GM21526 (cell line): ENCODE data around the gene ECEL1.

Experiments used
- ATAC-seq: cut with Tn5 transposase; IDR thresholded peaks from one replicate; pipeline ENCODE4 v1.9.1; 2021; ENCODE audit warnings: moderate library complexity; ENCODE audit not compliant: unreplicated experiment, low FRiP score

ECEL1 gene

DNA sequence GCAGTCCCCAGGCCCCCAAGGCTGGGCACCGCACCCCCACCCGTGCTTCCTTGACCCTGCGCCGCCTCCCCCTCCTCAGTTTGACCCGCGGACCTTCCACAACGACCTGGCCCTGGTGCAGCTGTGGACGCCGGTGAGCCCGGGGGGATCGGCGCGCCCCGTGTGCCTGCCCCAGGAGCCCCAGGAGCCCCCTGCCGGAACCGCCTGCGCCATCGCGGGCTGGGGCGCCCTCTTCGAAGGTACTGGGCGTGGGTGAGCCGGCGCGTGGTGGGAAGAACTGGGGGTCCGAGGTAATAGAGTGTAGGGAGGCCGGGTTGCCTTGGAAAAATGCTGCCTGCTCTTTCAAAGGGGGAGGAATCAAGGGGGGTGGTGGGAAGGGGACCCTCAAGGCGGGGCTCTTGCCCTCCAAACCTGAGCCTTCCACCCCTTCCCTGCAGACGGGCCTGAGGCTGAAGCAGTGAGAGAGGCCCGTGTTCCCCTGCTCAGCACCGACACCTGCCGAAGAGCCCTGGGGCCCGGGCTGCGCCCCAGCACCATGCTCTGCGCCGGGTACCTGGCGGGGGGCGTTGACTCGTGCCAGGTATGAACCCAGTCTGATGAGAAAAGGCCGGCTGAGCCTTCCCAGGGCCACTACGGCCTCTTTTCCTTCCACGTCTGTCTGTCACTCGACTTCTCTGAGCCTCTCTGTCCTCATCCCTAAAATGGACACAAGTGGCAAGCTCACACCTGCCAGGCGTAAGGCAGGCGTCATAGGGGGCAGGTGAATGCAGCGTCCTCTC lies 35.2 kb upstream of the ECEL1 start:
- no peak for ATAC-seq

DNA sequence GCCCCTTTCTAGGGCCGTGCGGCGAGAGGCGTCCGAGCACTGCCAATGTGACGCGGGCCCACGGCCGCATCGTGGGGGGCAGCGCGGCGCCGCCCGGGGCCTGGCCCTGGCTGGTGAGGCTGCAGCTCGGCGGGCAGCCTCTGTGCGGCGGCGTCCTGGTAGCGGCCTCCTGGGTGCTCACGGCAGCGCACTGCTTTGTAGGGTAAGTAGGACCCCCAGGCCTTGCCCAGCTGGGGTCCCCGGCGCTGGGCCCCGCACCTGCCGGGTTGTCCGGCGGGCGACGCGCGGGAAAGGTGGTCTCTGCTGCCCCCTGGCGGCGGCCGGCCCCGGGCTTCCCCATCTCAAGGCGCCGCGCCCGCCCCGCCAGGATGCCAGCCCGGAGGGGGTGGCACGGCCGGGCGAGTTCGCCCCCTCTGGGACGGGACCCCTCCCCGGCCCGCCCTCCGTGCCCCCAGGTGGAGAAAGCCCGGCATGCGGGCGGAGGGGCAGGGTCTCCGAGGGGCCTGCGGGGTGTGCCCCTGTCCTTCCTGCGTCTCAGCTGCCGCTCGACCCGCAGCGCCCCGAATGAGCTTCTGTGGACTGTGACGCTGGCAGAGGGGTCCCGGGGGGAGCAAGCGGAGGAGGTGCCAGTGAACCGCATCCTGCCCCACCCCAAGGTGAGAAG lies 34.5 kb upstream of the ECEL1 start:
- no peak for ATAC-seq

DNA sequence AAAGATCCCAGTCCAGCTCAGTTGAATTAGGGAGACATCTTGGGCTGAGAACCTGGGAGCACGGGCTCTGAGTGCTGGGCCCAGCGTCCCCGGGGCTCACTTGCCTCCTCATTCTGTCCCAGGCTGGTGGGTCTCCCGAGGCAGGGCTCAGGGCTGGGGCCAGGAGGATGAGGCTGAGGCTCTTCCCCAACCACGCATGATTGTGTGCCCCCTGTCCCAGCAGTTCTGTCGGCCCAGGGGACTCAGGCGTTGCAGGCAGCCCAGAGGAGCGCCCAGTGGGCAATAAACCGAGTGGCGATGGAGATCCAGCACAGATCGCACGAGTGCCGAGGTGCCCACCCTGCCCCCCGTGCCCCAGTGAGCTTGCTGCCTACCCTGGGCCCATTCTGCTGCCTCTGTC lies 33.5 kb upstream of the ECEL1 start:
- ATAC-seq: no peak

DNA sequence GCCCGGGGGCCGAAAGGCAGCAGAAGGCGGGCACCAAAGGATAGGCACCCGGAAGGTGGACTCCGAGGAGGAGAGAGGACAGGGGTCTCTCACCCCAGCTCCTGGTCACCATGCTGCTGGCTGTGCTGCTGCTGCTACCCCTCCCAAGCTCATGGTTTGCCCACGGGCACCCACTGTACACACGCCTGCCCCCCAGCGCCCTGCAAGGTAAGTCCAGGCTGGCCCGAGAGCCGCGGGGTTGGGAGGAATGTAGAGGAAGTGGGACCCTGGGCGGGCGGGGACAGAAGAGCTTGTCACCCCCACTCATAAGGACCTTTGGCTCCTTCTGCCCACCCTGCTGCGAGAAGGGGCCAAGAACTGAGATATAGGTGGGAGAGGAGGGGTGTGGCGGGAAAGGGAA lies 32.9 kb upstream of the ECEL1 start:
- no peak for ATAC-seq

DNA sequence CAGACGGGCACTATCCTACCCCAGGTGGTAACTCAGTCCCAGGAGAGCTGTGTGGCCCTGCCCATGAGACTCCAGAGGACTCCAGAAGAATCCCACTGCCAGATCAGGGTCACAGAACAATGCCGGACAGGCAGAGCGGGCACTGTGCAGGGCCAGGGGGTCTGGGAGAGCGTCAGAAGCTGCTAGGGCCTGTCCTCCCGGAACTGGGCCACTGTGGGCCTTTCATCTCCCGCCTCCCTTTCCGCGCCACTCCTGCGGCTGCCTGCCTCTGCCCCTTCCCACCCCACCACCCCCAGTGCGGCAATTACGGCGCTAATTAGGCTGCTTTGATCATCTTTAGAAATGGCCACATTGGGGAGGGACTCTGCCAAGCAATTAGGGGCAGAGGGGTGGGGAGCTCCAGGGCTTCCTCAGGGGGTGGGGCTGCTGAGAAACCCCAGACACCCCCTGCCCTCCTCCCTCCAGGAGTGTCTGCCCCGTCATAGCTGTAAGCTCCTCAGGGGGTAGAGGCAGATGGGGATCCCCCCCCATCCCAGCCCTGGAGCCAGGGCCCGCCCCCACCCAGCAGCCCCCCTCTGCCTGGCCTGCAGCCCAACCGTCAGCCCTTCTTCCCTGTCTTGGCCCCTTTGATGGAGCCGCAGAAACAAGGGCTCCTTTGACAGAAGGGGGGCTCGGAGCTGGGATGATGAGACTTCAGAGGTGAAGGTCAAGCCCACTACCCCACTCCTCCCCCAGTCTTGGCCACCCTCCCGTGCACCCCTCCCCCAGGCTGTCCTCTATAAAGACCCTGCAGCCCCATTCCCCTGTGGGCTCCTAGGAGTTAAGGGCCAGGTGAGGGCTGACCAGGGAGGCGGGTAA lies 32.2 kb upstream of the ECEL1 start, which contains the start of gene PRSS56:
Gene PRSS56 (plus strand): TSS at position 808 of the 858 bp plus-strand sequence. CDS start 211 bp downstream, outside the sequence.
- no peak for ATAC-seq

DNA sequence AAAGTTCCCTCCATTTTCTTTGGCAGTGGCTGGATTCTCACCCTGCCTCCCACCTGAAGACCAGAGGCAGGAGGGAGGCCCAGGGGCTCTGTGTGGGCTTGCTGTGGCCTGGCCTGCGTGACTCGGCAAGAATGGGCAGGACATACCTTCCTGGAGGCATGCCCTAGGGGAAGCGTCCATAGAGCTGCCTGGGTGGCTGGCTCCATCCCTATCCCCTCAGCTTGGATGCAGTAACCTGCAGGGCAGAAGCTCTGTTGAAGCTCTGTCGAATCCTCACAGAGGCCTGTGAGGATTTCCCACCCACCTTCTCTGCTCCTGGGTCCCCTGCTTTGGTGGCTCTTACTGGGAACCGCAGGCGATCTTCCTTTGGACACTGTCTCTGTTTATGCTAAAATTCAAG lies 31.2 kb upstream of the ECEL1 start:
- ATAC-seq: no peak

DNA sequence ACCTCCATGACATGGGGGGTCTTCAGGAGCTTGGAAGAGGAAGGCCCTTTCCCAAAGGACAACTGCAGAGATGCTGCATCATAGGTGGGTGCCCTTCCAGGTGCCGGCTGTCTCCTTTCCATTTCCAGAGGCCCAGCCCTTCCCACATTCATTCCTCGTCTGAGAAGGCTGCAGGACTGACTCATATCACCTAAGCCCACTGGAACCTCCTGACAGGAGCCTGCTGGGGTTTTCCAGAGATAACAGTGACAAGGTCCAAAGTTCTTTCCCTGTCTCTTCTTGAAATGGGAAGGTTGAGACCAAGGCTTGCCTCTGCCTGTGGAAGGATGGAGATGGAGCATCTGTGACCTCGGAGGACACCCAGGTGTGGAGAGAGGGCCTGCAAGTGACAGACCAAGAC lies 28.9 kb upstream of the ECEL1 start:
- ATAC-seq: no peak

DNA sequence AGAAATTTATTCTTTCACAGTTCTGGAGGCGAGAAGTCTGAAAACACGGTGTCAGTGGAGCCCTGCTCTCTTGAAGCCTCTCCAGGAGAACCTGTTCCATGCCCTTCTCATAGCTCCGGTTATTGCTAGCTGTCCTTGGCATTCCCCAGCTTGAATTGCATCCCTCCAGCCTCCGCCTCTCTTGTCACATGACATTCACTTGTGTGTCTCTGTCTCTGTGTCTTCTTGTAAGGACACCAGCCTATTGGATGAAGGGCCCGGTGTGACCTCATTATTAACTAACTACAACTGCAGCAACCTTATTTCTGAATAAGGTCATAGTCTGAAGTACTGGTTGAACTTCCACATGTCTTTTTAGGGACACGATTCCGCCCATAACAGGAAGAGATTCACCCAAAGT lies 28.0 kb upstream of the ECEL1 start:
- ATAC-seq: no peak

DNA sequence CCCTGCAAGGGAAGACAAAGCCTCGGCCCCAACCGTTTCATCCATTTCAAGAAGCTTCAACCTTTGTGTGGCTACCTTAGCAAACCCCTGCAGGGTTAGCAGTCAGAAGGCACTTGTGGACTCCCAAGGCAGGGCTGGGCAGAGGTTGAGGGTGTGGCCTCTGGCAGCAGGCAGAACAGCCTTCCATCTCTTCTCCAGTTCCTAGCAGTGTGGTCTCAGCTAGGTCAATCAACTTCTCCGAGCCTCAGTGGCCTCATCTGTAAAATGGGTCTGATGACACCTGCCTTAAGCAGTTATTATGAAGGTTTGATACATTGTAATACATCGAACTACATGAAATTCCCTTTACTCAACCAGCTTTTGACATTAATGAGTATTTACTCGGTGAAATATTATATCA lies 25.7 kb upstream of the ECEL1 start:
- no peak for ATAC-seq

DNA sequence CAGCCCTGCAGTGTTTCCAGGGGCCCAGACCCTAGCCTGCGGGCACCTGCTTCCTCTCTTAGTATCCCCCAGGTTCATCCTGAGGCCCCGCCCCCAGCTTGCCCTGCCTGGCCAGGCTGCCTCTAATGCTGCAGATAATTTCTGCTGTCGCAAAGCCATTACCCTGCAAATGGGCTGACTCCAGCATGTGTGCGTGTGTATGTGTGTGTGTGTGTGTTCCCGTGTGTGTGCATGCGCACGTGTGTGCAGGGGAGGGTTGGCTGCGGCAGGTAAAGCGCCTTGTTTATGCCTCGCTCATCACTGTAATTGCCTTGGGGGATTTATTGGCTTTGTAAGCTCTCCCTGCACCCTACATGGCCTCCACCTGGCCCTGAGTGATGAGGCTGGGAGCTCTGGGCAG lies 25.0 kb upstream of the ECEL1 start:
- no peak for ATAC-seq

DNA sequence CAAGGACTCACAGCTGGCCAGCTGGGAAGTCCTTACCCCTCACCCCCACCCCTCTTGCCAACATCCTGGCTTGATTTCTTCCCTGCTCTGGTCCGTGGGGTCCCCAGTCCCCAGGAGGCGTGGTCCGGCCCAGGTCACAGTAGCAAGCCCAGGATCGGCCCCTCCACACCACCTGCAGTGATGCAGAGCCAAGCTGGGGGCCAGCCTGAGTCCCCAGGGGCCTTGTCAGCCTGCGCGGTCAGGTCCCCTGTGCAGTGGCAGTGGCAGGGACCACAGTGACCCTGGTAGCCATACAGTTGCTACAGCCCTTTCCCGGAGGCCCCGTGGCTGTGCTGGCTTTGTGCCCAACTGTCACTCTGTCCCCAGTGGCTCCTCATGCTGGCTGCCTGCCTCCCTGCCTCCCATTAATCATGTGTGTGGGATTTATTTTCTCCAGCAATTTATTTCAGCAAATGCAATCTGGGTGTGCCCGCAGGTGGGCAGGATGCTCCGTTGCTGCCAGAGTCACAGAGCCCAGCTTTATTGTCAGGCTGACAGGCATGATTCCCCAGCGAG lies 23.8 kb upstream of the ECEL1 start:
- ATAC-seq: no peak

DNA sequence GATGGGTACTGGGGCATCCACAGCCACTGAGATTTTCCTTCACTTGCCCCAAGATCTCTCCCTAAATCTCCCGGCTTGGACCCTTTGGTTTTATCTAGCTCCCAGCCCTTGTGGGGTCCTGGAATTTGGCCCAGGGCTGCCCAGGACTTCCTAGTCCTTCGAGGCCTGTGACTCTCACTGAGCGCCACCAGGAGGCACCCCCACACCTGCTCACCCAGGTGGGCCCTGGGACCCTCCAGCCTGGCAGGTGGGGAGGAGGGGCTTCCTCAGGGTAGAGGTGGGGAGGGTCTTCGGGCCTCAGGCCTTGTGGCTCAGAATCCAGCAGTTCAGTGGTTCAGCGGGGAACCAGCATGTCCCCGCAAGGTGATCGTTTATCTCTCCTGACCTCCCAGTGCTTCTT lies 20.6 kb upstream of the ECEL1 start:
- no peak for ATAC-seq

DNA sequence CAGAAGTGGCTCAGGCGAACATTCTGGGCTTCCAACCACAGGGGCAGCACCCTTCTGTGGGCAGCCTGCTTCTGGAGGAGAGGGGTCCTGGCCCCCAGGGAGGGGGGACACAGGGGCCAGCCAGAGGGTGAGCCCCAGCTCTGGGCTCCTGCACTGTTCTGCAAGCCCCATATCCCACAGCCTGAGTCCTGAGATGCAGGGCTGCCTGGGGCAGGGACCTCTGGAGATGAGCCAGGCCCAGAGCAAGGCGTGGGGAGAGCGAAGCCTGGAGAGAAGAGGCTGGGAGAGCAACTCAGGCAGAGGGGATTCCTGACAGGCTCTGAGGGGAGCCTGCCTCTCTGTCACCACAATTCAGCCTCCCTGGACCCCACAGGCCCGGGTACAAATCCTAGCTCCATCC lies 19.1 kb upstream of the ECEL1 start:
- ATAC-seq: no peak

DNA sequence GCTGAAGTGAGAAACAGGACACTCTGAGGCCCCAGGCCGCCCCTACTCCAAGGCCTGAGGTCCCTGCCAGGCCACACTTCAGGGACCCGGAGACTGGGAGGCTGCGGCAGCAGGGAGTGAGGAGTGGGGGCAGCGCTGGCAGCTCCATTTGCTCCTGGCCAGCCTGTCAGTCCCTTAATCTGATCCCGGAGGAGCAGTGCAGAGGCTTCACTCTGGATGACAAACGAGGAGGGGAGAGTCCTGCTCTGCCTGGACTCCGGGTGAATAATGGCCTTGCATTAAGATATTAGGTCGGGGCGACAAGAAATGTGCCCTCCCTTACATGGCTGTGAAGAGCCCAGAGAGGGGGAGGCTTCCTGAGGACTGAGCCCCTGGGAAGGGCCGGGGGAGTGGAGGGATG lies 18.2 kb upstream of the ECEL1 start:
- ATAC-seq: no peak

DNA sequence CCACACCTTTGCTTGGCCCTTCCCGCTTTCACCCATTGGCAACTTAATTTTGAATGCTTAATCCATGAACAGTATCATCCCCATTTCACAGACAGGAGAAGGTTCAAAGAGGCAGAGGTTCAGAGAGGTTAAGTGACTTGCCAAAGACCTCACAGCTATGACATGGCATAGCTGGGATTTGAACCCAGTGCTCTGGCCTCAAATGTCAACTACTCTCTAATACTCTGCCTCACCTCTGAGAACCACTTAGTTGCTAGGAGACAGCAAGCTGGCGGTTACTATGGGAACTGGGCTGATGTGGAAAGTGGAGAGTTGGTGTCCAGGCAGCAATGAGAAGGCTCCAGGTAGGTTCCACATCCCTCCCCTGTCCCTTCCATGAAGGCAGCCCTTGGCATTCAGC lies 16.8 kb upstream of the ECEL1 start:
- ATAC-seq: no peak

DNA sequence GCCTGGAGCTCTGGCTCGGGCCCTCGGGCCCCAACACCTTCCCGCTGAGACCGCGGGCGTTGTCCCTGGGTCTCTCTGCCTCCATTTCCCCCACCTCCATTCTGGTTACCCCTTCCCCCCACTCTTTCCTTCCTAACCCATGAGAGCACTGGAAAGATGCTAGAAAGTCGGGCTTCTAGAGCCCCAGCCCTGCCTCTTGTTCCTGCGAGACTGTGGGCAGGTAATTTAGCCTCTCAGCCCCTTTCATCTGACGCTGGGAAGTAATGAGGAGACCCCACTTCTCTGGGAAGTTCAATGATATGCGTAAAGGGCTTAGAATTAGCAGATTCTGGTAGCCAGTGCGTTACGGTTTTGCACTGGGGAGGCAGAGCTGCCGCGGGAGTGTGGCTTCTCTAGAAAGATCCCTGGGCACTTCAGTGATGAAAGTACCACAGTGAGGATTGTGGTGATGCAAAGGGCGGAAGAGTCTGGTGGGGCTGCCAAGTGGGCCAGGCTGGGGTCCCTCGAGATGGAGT lies 16.2 kb upstream of the ECEL1 start:
- no peak for ATAC-seq

DNA sequence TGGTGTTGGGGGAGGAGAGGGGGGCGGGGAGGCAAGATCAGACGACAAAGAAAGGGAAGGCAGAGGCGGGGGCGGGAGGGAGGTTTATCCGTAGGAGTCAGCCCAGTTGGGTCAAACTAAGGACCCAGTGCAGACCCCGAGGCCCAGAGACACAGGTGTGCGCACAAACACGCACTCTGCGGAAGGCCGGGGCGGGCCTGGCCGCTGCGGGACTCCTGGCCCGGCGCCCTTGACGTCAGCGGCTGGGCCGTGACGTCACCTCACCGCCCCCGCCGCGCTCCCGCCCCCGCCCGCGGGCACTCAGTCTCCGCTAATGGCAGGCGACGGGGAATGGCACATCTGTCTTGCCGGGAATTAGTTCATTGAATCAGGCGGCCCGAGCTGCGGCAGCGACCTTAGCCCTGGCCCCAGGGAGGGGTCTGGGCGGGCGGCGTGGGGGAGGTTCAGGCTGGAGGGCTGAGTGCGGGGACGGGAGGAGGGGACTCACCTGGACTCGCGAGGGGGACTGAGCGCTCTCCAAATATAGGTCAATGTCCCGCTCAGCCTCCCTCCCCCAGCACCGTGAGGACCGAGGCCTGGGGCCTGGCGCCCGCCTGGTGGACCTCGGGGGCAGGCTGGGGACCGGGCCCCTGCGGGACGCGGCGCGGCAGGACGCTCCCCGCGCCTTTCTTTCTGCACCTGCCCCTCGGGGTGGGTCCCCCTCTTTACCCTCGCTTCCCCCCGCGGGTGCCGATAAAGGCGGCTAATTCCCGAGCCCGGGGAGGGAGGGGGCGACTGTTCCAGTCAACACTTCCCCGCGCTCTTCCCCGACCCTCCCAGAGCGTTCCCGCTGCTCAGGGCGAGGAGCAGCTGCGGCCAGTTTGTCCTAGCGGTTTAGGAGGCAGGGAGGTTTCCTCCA lies 15.5 kb upstream of the ECEL1 start:
- ATAC-seq: no peak

DNA sequence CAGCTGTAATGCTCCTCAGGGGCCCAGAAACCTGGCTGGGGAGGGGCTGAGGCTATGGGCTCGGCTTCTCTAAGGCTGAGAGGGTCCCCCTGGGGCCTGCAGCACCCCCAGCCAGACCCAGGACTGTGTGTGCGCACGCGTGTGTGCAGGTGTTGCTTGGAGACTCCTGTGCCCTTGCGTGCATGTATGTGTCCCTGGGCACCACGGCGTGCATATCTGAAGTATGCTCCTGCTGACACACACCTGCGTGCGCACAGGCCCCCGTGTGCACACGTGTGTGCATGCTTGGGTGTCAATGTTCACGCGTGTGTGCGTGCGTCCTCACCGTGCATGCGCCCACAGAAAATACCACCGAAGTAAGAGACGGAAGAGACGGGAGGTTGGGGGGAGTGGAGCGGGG lies 14.9 kb upstream of the ECEL1 start:
- no peak for ATAC-seq

DNA sequence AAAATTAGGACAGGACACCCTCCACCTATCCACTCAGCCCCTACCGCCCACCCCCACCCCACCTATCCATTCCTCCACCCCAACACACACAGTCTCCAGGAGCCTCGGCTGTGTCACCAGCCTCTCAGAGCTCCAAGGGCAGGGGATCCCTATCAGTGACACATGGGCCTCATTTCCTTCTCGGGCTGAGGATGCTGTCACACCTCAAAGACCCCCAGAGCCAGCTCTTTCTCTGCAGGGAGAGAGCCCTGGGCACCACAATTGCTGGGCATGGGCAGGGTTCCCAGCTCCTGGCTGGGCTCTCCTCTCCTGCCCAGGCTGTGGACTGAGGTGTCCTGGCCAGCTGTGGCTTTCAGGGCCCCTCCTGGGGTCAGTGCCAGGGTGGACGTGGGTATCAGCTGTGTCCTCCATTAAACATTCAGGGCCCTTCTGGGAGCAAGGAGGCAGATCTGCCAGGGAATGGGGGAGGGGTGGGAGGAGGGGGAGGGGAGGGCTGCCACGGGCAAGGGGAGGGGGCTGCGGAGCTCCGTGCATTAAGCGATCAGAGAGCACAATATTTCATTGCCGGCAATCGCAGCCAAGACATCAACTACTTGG lies 14.3 kb upstream of the ECEL1 start:
- no peak for ATAC-seq
